H1 (cell line): ENCODE measurements around the gene GAS2. TPM values are rescaled to one million over a fixed set of nuclear protein-coding genes. Genes with fewer than 3 reads are reported as not detected.

ENCODE experiments used
- MAX ChIP-seq: IDR thresholded peaks from 2 replicates; pipeline ENCODE4 v1.6.1; 2012; ENCODE audit warnings: inconsistent platforms
- PHF8 ChIP-seq: fragments of 200-600 bp; sonication (generic); conservative IDR thresholded peaks from 2 replicates; pipeline ENCODE4 v1.7.1; 2012; ENCODE audit warnings: low read depth, mild to moderate bottlenecking, inconsistent platforms, low read length, moderate library complexity
- POLR2A ChIP-seq, 2 experiments: IDR thresholded peaks; 1 replicate in 1 of 2; 2 replicates in 1 of 2; pipeline ENCODE4 v1.6.1; 2011; ENCODE audit warnings: low read depth in 2 of 2, low read length in 2 of 2, mild to moderate bottlenecking in 2 of 2; ENCODE audit errors: control extremely low read depth in 1 of 2
- SIN3A ChIP-seq, 2 experiments: IDR thresholded peaks in 1 of 2; conservative IDR thresholded peaks in 1 of 2; 2 replicates each; pipeline ENCODE4 v1.6.1; 2011 to 2012; ENCODE audit warnings: low read length in 2 of 2, improper control_type of control experiment in 1 of 2, low read depth in 1 of 2, mild to moderate bottlenecking in 1 of 2
- polyA plus RNA-seq, 7 experiments: library from polyadenylated mRNA; depleted of rRNA in 3 of 7; stranded (reverse) in 5 of 7; unstranded in 2 of 7; fragments of >200 nt in 5 of 7; fragments of 200-250 nt in 2 of 7; gene quantifications; 1 replicate in 5 of 7; 2 replicates in 1 of 7; 4 replicates in 1 of 7; pipeline versions ENCODE4 v1.2.1 to v1.2.3, GENCODE V29; 2011 to 2013; ENCODE audit warnings: missing spikeins in 2 of 7, mixed read lengths in 2 of 7
- total RNA-seq: library from RNA; stranded (reverse); fragmentation: NEBNext Ultra II Directional; extraction: Animal tissue kit (Norgen Biotek cat#: 25700); gene quantifications from 2 replicates; pipeline ENCODE4 v1.2.1, GENCODE V29; 2021

GAS2 gene
- total and polyA plus RNA-seq, 2 of the 8 experiments (the other 6 are each of a cell fraction or from before 2014, with no cell fraction given), result 0.70 to 1.7 TPM

DNA sequence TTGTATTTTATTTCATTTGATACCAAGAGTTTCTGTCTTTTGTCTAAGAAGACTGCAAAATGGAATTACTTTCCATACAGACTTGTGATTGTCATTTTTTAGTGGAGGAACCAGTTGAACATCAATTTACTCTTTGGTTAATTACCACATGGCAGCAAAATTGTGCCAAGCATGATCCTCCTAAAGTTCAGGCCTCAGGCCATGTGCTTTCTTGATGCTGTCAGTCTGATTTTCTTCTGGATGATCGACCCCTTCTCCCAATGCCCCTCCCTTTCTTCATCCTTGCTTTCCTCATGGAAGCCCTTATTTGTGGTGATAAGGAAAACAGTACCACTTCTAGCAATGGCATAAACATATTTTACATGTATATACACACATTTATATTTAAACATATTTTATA lies 87.0 kb downstream of the GAS2 start (continued):
- TF ChIP-seq POLR2A (IDR thresholded peaks at IDR 0.05; ENCODE audit: control extremely low read depth in 1 of 2, low read depth in 2 of 2, low read length in 2 of 2) (no peak), PHF8 (no peak), MAX (no peak), SIN3A (conservative IDR thresholded peaks at IDR 0.05 in 1 of 2, IDR thresholded peaks at IDR 0.05 in 1 of 2; ENCODE audit: low read depth in 1 of 2, low read length in 2 of 2) (no peak)
